SU-DHL-6 (cell line): Measurements from ENCODE around the gene NCF4.

Source experiments
- H2AFZ ChIP-seq: fragments of 200-600 bp; sonication (generic); 2 replicates; pipeline ENCODE4 v1.6.1; 2014; ENCODE audit warnings: low read depth, mild to moderate bottlenecking, moderate library complexity, mixed read lengths, antibody characterized with exemption, low read length; ENCODE audit not compliant: severe bottlenecking
- H3F3A ChIP-seq: fragments of 200-600 bp; shearing (Covaris generic); 2 replicates; pipeline ENCODE4 v1.6.0; 2016; ENCODE audit warnings: antibody characterized with exemption, mild to moderate bottlenecking; ENCODE audit not compliant: insufficient read depth
- H3K27ac ChIP-seq: fragments of 200-600 bp; sonication (generic); 2 replicates; pipeline ENCODE4 v1.5.1; 2016; ENCODE audit warnings: low read depth, mild to moderate bottlenecking, low read length, moderate library complexity, mixed read lengths
- H3K27me3 ChIP-seq: fragments of 200-600 bp; sonication (generic), shearing (Covaris generic); 2 replicates; pipeline ENCODE4 v1.6.0; 2014; ENCODE audit warnings: mild to moderate bottlenecking, low read length
- H3K36me3 ChIP-seq: fragments of 200-600 bp; sonication (generic); 2 replicates; pipeline ENCODE4 v1.6.1; 2014; ENCODE audit warnings: mild to moderate bottlenecking, low read length, mixed read lengths
- H3K4me2 ChIP-seq: fragments of 300-600, 200-600 bp; shearing (Covaris generic), sonication (generic); 2 replicates; pipeline ENCODE4 v1.6.0; 2014; ENCODE audit warnings: low read length, low read depth, mild to moderate bottlenecking; ENCODE audit not compliant: poor library complexity, severe bottlenecking
- H3K4me3 ChIP-seq: fragments of 200-600 bp; sonication (generic); 2 replicates; pipeline ENCODE4 v1.5.1; 2014; ENCODE audit warnings: antibody characterized with exemption, low read length, mild to moderate bottlenecking, mixed read lengths; ENCODE audit not compliant: insufficient read depth, poor library complexity, severe bottlenecking
- H3K79me2 ChIP-seq: fragments of 200-600 bp; sonication (generic); 2 replicates; pipeline ENCODE4 v1.6.1; 2014; ENCODE audit warnings: mild to moderate bottlenecking, low read length, moderate library complexity; ENCODE audit not compliant: insufficient read depth
- H3K9ac ChIP-seq: fragments of 200-600 bp; sonication (generic); 2 replicates; pipeline ENCODE4 v1.7.0; 2014; ENCODE audit warnings: mild to moderate bottlenecking, low read length
- H3K9me2 ChIP-seq: fragments of 200-600 bp; sonication (generic); replicated peaks from 2 replicates; pipeline ENCODE4 v1.6.1; 2014; ENCODE audit warnings: low read length; ENCODE audit not compliant: insufficient read depth
- H3K9me3 ChIP-seq: fragments of 200-600 bp; sonication (generic); 2 replicates; pipeline ENCODE4 v1.6.1; 2014; ENCODE audit warnings: low read length, mixed read lengths; ENCODE audit not compliant: insufficient read depth
- H4K20me1 ChIP-seq: fragments of 200-600 bp; sonication (generic); 2 replicates; pipeline ENCODE4 v1.6.1; 2014; ENCODE audit warnings: low read depth, mild to moderate bottlenecking, antibody characterized with exemption, low read length, moderate library complexity, mixed read lengths
- EZH2phosphoT487 ChIP-seq: fragments of 200-600 bp; sonication (generic), shearing (Covaris generic); conservative IDR thresholded peaks from 2 replicates; pipeline ENCODE4 v1.6.1; 2018; ENCODE audit warnings: mild to moderate bottlenecking, antibody characterized with exemption, low read length, moderate library complexity, mixed read lengths
- TF ChIP-seq, protein P1 (sequence below): fragments of 200-600 bp; sonication (generic); IDR thresholded peaks from one replicate; pipeline ENCODE4 v1.5.1; 2017; ENCODE audit warnings: antibody characterized with exemption, mild to moderate bottlenecking, low read length, moderate library complexity; ENCODE audit not compliant: insufficient read depth, poor library complexity, severe bottlenecking

NCF4 gene

GRCh38 chr22:36838119-36839030 lies 22.4 kb upstream of the NCF4 start:
- Histone ChIP-seq H3K79me2 (no peaks in the 10 kb centered on the region), H3K9ac (no peak overlapping the region), H4K20me1 (no peaks in the 10 kb centered on the region), H3K36me3 (no peaks in the 10 kb centered on the region), H3K4me2 (no peak overlapping the region), H3K9me3 (no peaks in the 10 kb centered on the region), H2AFZ (no peak overlapping the region), H3K27me3 (no peaks in the 10 kb centered on the region), H3K9me2 (no peaks in the 10 kb centered on the region), H3K27ac (no peak overlapping the region), H3F3A (no peaks in the 10 kb centered on the region), H3K4me3 (no peak overlapping the region)
- TF ChIP-seq, protein P1, sequence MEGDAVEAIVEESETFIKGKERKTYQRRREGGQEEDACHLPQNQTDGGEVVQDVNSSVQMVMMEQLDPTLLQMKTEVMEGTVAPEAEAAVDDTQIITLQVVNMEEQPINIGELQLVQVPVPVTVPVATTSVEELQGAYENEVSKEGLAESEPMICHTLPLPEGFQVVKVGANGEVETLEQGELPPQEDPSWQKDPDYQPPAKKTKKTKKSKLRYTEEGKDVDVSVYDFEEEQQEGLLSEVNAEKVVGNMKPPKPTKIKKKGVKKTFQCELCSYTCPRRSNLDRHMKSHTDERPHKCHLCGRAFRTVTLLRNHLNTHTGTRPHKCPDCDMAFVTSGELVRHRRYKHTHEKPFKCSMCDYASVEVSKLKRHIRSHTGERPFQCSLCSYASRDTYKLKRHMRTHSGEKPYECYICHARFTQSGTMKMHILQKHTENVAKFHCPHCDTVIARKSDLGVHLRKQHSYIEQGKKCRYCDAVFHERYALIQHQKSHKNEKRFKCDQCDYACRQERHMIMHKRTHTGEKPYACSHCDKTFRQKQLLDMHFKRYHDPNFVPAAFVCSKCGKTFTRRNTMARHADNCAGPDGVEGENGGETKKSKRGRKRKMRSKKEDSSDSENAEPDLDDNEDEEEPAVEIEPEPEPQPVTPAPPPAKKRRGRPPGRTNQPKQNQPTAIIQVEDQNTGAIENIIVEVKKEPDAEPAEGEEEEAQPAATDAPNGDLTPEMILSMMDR = no peak
- no peak for TF ChIP-seq EZH2phosphoT487

DNA sequence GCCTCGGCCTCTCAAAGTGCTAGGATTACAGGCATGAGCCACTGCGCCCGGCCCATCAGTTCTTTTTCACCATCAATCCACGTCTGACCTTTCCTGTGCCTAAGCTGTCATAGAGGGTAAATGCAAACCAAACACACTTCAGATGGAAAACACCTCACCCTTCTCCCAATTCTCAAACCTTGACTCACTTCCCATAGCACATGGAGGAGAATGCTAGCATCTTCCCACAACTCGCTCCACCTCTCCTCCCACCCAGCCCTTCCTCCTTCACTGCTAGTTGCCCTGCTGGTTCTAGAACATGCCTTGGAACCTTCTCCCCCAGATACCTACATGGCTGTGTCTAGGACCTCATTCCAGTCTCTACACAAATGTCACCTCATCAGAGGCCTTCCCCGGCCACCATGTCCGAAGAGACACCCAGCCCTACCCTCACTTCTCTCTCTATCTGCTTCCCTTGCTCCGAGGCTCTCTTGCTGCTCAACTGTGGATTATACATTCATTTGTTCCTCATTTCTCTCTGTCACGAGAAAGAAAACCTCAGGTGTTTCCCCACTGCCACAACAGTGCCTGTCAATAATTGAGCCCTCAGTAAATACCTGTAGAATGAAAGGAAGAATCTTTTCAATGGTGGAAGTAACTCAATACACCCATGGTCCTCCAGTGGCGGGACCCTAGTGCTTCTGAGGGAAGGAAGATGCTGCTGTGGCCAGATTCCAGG lies 21.3 kb upstream of the NCF4 start:
- Histone ChIP-seq H3K4me3 (no peak overlapping the region), H3F3A (no peaks in the 10 kb centered on the region), H3K79me2 (no peaks in the 10 kb centered on the region), H4K20me1 (no peaks in the 10 kb centered on the region), H3K4me2 (no peak overlapping the region), H3K27me3 (no peaks in the 10 kb centered on the region), H2AFZ (no peak overlapping the region), H3K9me2 (no peaks in the 10 kb centered on the region), H3K9ac (no peak overlapping the region), H3K36me3 (no peaks in the 10 kb centered on the region), H3K27ac (no peak overlapping the region), H3K9me3 (no peaks in the 10 kb centered on the region)
- TF ChIP-seq EZH2phosphoT487 = no peak
- TF ChIP-seq, protein P1 = no peak

DNA sequence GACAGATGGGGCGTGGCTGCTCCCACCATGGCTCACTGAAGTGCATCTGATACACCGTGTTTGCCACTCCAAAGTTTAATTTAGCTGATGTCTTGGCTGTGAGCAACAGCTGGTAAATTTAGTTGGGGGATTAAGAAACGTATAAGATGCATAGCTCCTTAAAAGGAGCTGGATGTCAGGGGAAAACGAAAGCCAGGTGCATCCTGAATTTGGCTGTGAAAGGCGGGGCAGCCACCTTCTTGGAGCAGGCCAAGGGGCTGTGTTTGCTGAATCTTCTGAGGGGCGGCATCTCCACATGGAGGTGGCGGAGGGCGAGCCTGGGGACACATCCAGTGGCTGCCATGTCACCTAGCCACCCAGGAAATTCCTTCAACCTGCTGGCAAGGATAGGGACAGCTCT lies 20.7 kb upstream of the NCF4 start:
- no peak overlapping the region for H3K27ac ChIP-seq
- no peak for TF ChIP-seq EZH2phosphoT487
- TF ChIP-seq, protein P1 = no peak
- no peak overlapping the region for H3K4me3 ChIP-seq
- H4K20me1 ChIP-seq = no peaks in the 10 kb centered on the region
- no peaks in the 10 kb centered on the region for H3F3A ChIP-seq
- H3K79me2 ChIP-seq = no peaks in the 10 kb centered on the region
- no peaks in the 10 kb centered on the region for H3K9me2 ChIP-seq
- H3K4me2 ChIP-seq = no peak overlapping the region
- H3K36me3 ChIP-seq = no peaks in the 10 kb centered on the region
- H3K9ac ChIP-seq = no peak overlapping the region
- H3K9me3 ChIP-seq = no peaks in the 10 kb centered on the region
- no peaks in the 10 kb centered on the region for H3K27me3 ChIP-seq
- no peak overlapping the region for H2AFZ ChIP-seq
